SK-N-SH (cell line): ENCODE results near the gene MYO1H. TPM values are rescaled to one million over a fixed set of nuclear protein-coding genes. Genes with fewer than 3 reads are reported as not detected.
A peak's percentile ranks its signal among the peaks of the same experiment; 100 is the strongest.

Source experiments
- CTCF ChIA-PET: fragments of 300-600, 350-600 bp; formaldehyde crosslinking; extraction: SDS; loops from one replicate; lab custom pipeline; 2021; lab: Yijun Ruan, JAX
- POLR2A ChIA-PET: fragments of 350-600 bp; sonication (Branson Sonifier 250); formaldehyde crosslinking; extraction: SDS; loops from one replicate; lab custom pipeline; 2020; ENCODE audit warnings: antibody characterized with exemption, inconsistent platforms; lab: Yijun Ruan, JAX
- DNase-seq: peaks from one replicate; pipeline ENCODE4 v3.0.0; 2012
- H2AFZ ChIP-seq: fragments of 200-600 bp; sonication (generic); 2 replicates; pipeline ENCODE4 v1.8.1; 2016; ENCODE audit warnings: antibody characterized with exemption, mild to moderate bottlenecking, low read depth
- H3F3A ChIP-seq: fragments of 200-600 bp; sonication (generic); replicated peaks from 2 replicates; pipeline ENCODE3; 2016; ENCODE audit warnings: antibody characterized with exemption, mild to moderate bottlenecking; ENCODE audit not compliant: insufficient read depth
- H3K27ac ChIP-seq, 2 experiments: fragments of 200-500 bp in 1 of 2; fragments of 200-600 bp in 1 of 2; sonication (Bioruptor generic) in 1 of 2; sonication (generic), shearing (Covaris generic) in 1 of 2; 2 replicates each; pipeline versions ENCODE4 v1.5.1 to v1.6.1; 2014 to 2016; ENCODE audit warnings: low read depth in 2 of 2, inconsistent platforms in 1 of 2, low read length in 1 of 2, mild to moderate bottlenecking in 1 of 2, mixed read lengths in 1 of 2
- H3K27me3 ChIP-seq: fragments of 200-600 bp; sonication (generic), shearing (Covaris generic); 2 replicates; pipeline ENCODE4 v1.6.1; 2016; ENCODE audit warnings: mixed run types; ENCODE audit not compliant: insufficient read depth
- H3K36me3 ChIP-seq, 2 experiments: fragments of 200-500 bp in 1 of 2; fragments of 200-600 bp in 1 of 2; sonication (Bioruptor generic) in 1 of 2; sonication (generic) in 1 of 2; replicated peaks in 1 of 2; 2 replicates each; pipeline versions ENCODE3 to v1.5.1; 2014 to 2016; ENCODE audit warnings: low read length in 1 of 2, mild to moderate bottlenecking in 1 of 2; ENCODE audit not compliant: insufficient read depth in 2 of 2, control insufficient read depth in 1 of 2
- H3K4me1 ChIP-seq, 2 experiments: fragments of 200-500 bp in 1 of 2; fragments of 200-600 bp in 1 of 2; sonication (Bioruptor generic) in 1 of 2; sonication (generic), shearing (Covaris generic) in 1 of 2; 2 replicates each; pipeline versions ENCODE4 v1.5.1 to v1.6.1; 2014 to 2016; ENCODE audit warnings: low read depth in 1 of 2, low read length in 1 of 2, mixed run types in 1 of 2; ENCODE audit not compliant: insufficient read depth in 2 of 2, control insufficient read depth in 1 of 2
- H3K4me2 ChIP-seq: fragments of 200-600 bp; sonication (generic), shearing (Covaris generic); 2 replicates; pipeline ENCODE4 v1.6.1; 2017; ENCODE audit warnings: mixed run types
- H3K4me3 ChIP-seq, 2 experiments: fragments of 200-500 bp in 1 of 2; fragments of 200-600 bp in 1 of 2; sonication (Bioruptor generic) in 1 of 2; sonication (generic), shearing (Covaris generic) in 1 of 2; 2 replicates each; pipeline versions ENCODE4 v1.5.1 to v1.8.1; 2014 to 2016; ENCODE audit warnings: low read depth in 2 of 2, inconsistent platforms in 1 of 2, low read length in 1 of 2, mild to moderate bottlenecking in 1 of 2, mixed read lengths in 1 of 2, moderate library complexity in 1 of 2
- H3K79me2 ChIP-seq: fragments of 200-600 bp; sonication (generic); 2 replicates; pipeline ENCODE4 v1.8.1; 2017; ENCODE audit warnings: mild to moderate bottlenecking; ENCODE audit not compliant: insufficient read depth
- H3K9ac ChIP-seq: fragments of 200-600 bp; sonication (generic); 2 replicates; pipeline ENCODE4 v1.6.1; 2017; ENCODE audit warnings: mixed run types
- H3K9me2 ChIP-seq: fragments of 200-600 bp; sonication (generic); 2 replicates; pipeline ENCODE4 v1.6.1; 2017; ENCODE audit warnings: mixed run types
- H3K9me3 ChIP-seq: fragments of 200-600 bp; sonication (generic); 2 replicates; pipeline ENCODE4 v1.6.1; 2017; ENCODE audit warnings: mixed run types, mild to moderate bottlenecking, moderate library complexity
- H4K20me1 ChIP-seq: fragments of 200-600 bp; sonication (generic); 2 replicates; pipeline ENCODE4 v1.6.1; 2017; ENCODE audit warnings: mild to moderate bottlenecking, mixed run types; ENCODE audit not compliant: insufficient read depth
- CHD2 ChIP-seq: fragments of 150-350 bp; IDR thresholded peaks from 2 replicates; pipeline ENCODE4 v1.6.1; 2018; ENCODE audit warnings: low read length; ENCODE audit not compliant: partially characterized antibody
- ELF1 ChIP-seq: IDR thresholded peaks from 2 replicates; pipeline ENCODE4 v1.4.0; 2012
- EZH2phosphoT487 ChIP-seq: fragments of 200-600 bp; sonication (generic); IDR thresholded peaks from 2 replicates; pipeline ENCODE4 v1.6.1; 2017; ENCODE audit warnings: low read depth, mixed run types, mild to moderate bottlenecking, antibody characterized with exemption, moderate library complexity, borderline replicate concordance
- FOSL2 ChIP-seq: IDR thresholded peaks from 2 replicates; pipeline ENCODE4 v1.4.0; 2012; ENCODE audit warnings: low read depth, mild to moderate bottlenecking, moderate library complexity, borderline replicate concordance
- FOXJ3 ChIP-seq: sonication (generic); formaldehyde crosslinking; IDR thresholded peaks from 2 replicates; pipeline ENCODE4 v1.5.1; 2020; ENCODE audit warnings: mild to moderate bottlenecking, missing genetic modification reagents
- GABPA ChIP-seq: IDR thresholded peaks from 2 replicates; pipeline ENCODE4 v1.4.0; 2012; ENCODE audit warnings: low read depth, mild to moderate bottlenecking
- JUND ChIP-seq: IDR thresholded peaks from 2 replicates; pipeline ENCODE4 v1.4.0; 2012
- MEF2A ChIP-seq: IDR thresholded peaks from 2 replicates; pipeline ENCODE4 v1.4.0; 2012; ENCODE audit warnings: low read depth, borderline replicate concordance
- MXI1 ChIP-seq: IDR thresholded peaks from 2 replicates; pipeline ENCODE4 v1.6.1; 2012; ENCODE audit warnings: mild to moderate bottlenecking, low read depth, low read length, improper control_type of control experiment
- POLR2AphosphoS5 ChIP-seq: IDR thresholded peaks from 2 replicates; pipeline ENCODE4 v1.6.1; 2012; ENCODE audit warnings: low read depth, low read length
- RCOR1 ChIP-seq: fragments of 150-350 bp; IDR thresholded peaks from 2 replicates; pipeline ENCODE4 v1.6.1; 2017; ENCODE audit warnings: antibody characterized with exemption, low read length
- REST ChIP-seq: IDR thresholded peaks from 2 replicates; pipeline ENCODE4 v1.6.1; 2012; ENCODE audit warnings: mild to moderate bottlenecking, low read depth, low read length, moderate library complexity
- SMC3 ChIP-seq: IDR thresholded peaks from 2 replicates; pipeline ENCODE4 v1.6.1; 2012; ENCODE audit warnings: low read depth, low read length, improper control_type of control experiment
- TCF12 ChIP-seq: IDR thresholded peaks from 2 replicates; pipeline ENCODE4 v1.4.0; 2012
- TEAD4 ChIP-seq: IDR thresholded peaks from 2 replicates; pipeline ENCODE4 v1.4.0; 2012; ENCODE audit warnings: mild to moderate bottlenecking, borderline replicate concordance; ENCODE audit not compliant: insufficient read depth
- USF1 ChIP-seq: IDR thresholded peaks from 2 replicates; pipeline ENCODE4 v1.4.0; 2012; ENCODE audit warnings: low read depth, borderline replicate concordance
- YY1 ChIP-seq: IDR thresholded peaks from 2 replicates; pipeline ENCODE4 v1.4.0; 2012; ENCODE audit warnings: low read depth, mild to moderate bottlenecking
- WGBS: methylation state at CpG from one replicate; pipeline ENCODE4 v1.1.6; 2017; ENCODE audit warnings: low lambda C conversion rate; 5-methylcytosine and 5-hydroxymethylcytosine counted together
- polyA plus RNA-seq, 3 experiments: library from polyadenylated mRNA; depleted of rRNA; stranded (reverse); fragments of >200 nt; gene quantifications; 2 replicates each; pipeline ENCODE4 v1.2.3, GENCODE V29; 2012
- TF ChIP-seq, protein P1 (sequence below): IDR thresholded peaks from 2 replicates; pipeline ENCODE4 v1.4.0; 2012; ENCODE audit warnings: low read depth
- TF ChIP-seq, protein P2 (sequence below): fragments of 150-350 bp; IDR thresholded peaks from 2 replicates; pipeline ENCODE4 v1.6.1; 2016; ENCODE audit warnings: mild to moderate bottlenecking, low read depth, low read length
- TF ChIP-seq, protein P3 (sequence below): IDR thresholded peaks from 2 replicates; pipeline ENCODE4 v1.4.0; 2012; ENCODE audit warnings: low read depth, borderline replicate concordance

MYO1H gene
- polyA plus RNA-seq, 1 of the 3 experiments (the other 2 are of a cell fraction), result not detected

DNA sequence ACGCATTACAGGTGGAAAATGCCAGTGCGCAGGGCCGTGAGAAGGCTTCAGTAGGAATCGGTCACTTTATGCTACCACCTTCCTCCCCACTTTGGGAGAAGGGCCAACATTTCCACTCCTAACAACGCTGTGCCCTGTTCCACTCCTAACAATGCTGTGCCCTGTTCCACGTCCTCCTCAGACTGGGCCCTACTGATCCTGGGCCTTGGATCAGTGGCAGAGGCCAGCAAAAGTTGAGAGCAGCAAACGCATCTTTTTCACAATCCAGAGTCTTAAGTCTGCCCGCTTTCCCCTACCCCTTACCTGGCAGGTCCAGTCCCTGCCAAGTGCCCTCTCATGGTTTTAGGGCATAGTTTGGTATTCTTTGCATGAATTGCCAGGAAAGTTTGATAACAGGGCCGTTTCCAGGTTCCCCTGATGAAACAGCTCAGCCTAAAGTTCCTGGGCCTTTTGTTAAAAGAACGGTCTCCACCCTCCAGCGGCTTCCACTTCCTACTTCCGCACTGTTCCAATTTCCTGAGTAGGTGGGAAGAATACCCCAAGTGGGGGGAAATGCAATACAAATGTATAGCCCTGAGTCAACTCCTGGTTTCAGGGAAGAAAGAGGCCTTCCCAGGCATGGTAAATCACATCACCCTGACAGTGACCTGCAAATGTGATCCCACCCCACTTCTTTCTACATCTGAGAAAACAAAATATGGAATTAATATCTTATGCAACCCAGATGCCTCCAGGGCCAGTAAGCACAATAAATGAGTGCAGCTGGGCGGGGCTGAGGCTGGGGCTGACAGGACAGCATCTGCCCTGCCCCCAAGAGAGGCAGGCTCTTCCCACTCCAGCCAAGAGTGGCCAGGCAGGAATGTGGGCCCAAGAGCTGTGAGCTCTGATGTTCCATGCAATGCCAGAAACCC is 114.4 kb downstream of the MYO1H start (continued):
- TF ChIP-seq RCOR1 (peak; percentile 25; the same call in 1 of the 2 replicates), JUND (peak; percentile 52), MXI1 (peak; percentile 13; the same call in 1 of the 2 replicates)
- TF ChIP-seq, protein P1, sequence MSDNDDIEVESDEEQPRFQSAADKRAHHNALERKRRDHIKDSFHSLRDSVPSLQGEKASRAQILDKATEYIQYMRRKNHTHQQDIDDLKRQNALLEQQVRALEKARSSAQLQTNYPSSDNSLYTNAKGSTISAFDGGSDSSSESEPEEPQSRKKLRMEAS, result peak; percentile 74
- TF ChIP-seq, protein P2, sequence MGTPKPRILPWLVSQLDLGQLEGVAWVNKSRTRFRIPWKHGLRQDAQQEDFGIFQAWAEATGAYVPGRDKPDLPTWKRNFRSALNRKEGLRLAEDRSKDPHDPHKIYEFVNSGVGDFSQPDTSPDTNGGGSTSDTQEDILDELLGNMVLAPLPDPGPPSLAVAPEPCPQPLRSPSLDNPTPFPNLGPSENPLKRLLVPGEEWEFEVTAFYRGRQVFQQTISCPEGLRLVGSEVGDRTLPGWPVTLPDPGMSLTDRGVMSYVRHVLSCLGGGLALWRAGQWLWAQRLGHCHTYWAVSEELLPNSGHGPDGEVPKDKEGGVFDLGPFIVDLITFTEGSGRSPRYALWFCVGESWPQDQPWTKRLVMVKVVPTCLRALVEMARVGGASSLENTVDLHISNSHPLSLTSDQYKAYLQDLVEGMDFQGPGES, result no peak

DNA sequence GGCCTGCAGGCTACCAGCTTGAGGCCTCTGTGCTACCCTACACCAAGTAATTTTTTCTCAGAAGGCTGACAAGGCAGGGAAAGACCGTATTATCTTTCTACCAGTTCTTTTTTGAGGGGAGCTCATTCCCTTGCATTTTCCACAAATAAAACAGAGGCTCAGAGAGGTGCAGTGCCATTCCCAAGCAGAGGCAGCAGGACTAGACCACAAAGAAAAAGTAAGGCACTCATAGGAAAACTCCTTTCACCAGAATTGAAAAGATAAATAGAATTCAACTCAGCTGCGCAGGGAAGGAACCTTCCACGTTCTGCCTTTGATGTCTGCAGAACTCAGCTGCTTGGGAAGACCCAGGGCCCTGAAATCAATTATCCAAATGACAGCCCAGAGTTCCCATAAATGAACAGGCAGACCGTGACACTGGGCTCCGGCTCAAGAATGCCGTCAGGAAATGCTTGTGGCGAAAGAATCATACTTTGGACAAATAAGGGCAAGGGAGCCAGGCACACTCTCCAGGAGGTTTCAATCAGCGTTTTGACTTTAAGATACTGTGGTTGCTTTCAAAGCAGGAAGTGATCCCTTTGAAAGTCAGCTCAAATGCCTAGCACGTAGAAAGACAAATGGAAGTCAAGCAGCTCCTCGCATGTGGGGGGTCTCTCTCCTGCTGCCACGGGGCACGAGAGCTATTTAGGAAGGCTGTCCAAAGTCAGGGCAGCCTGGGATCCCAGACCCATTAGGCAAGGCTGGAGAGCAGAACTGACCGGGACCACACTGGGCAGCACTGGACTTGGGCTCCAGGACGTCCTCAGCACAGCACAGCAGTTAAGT is 115.4 kb downstream of the MYO1H start:
- H3K4me2 ChIP-seq, result peak overlapping the region; percentile 80
- POLR2A ChIA-PET, result interaction anchor here (0.6 kb wide), 1 partner anchor 315 kb away, joined by 3 read pairs; no protein-coding TSS in a partner anchor
- CTCF ChIA-PET, result interaction anchor here (0.7 to 4.4 kb wide), 5 partner anchors 9 to 382 kb away, joined by 3 to 21 read pairs (median 6); no protein-coding TSS in a partner anchor
- H4K20me1 ChIP-seq, result no peaks in the 10 kb centered on the region; the same call in 1 of the 2 replicates
- no peaks in the 10 kb centered on the region for H3K27me3 ChIP-seq
- no peak overlapping the region for H2AFZ ChIP-seq
- peaks cover 38% of the 10 kb centered on the region for H3F3A ChIP-seq
- peaks cover 85% of the 10 kb centered on the region for H3K79me2 ChIP-seq
- no peaks in the 10 kb centered on the region for H3K9me3 ChIP-seq
- no peaks in the 10 kb centered on the region for H3K9me2 ChIP-seq
- peaks cover 11 to 46% of the 10 kb centered on the region in 2 experiments for H3K36me3 ChIP-seq
- peak; percentile 51 for DNase-seq
- peak overlapping the region; percentile 70 for H3K9ac ChIP-seq
- WGBS, result 6% methylated on average over 12 of the region's 14 CpGs
- peaks cover 56 to 63% of the 10 kb centered on the region in 2 experiments for H3K4me1 ChIP-seq
- peak overlapping the region; percentile 97 to 99 for H3K27ac ChIP-seq
- peak overlapping the region; percentile 23 to 40; a peak in 3 of 4 replicates for H3K4me3 ChIP-seq
- TF ChIP-seq ELF1 (peak; percentile 83), YY1 (0 out of 2 replicates have a peak, but pooled peaks have one; percentile 53), SMC3 (no peak), MEF2A (no peak; the same call in 1 of the 2 replicates), FOSL2 (peak; percentile 66), USF1 (no peak), TCF12 (peak; percentile 98), FOXJ3 (CRISPR knock-in tag) (no peak), POLR2AphosphoS5 (peak; percentile 87), GABPA (peak; percentile 49; the same call in 1 of the 2 replicates), EZH2phosphoT487 (no peak), TEAD4 (peak; percentile 95), RCOR1 (peak; percentile 63), REST (0 out of 2 replicates have a peak, but pooled peaks have one; percentile 41), CHD2 (peak; percentile 31)
- TF ChIP-seq, protein P3, sequence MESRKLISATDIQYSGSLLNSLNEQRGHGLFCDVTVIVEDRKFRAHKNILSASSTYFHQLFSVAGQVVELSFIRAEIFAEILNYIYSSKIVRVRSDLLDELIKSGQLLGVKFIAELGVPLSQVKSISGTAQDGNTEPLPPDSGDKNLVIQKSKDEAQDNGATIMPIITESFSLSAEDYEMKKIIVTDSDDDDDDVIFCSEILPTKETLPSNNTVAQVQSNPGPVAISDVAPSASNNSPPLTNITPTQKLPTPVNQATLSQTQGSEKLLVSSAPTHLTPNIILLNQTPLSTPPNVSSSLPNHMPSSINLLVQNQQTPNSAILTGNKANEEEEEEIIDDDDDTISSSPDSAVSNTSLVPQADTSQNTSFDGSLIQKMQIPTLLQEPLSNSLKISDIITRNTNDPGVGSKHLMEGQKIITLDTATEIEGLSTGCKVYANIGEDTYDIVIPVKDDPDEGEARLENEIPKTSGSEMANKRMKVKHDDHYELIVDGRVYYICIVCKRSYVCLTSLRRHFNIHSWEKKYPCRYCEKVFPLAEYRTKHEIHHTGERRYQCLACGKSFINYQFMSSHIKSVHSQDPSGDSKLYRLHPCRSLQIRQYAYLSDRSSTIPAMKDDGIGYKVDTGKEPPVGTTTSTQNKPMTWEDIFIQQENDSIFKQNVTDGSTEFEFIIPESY, result no peak
